Lower leg skin (tissue), 4 donors: ENCODE measurements around the gene SCD5. TPM values are rescaled to one million over a fixed set of nuclear protein-coding genes. Genes with fewer than 3 reads are reported as not detected.

Source experiments
- DNase-seq, 2 donors: peaks; one replicate each; pipeline ENCODE4 v3.0.0-alpha.2; 2019; ENCODE audit warnings: low spot score in 2 of 2
- H3K4me3 ChIP-seq: fragments of 200-600 bp; sonication (generic); 2 replicates; pipeline ENCODE4 v1.5.1; 2017; ENCODE audit warnings: mild to moderate bottlenecking, low read depth; ENCODE audit not compliant: poor library complexity, severe bottlenecking
- CTCF ChIP-seq, 3 donors: fragments of 450-650 bp; IDR thresholded peaks; one replicate each; pipeline ENCODE4 v1.5.1; 2016; ENCODE audit warnings: antibody characterized with exemption in 3 of 3, mild to moderate bottlenecking in 3 of 3, moderate library complexity in 2 of 3
- POLR2A ChIP-seq, 2 donors: fragments of 450-650 bp; IDR thresholded peaks; one replicate each; pipeline ENCODE4 v1.6.1; 2016 to 2017; ENCODE audit warnings: antibody characterized with exemption in 2 of 2, mild to moderate bottlenecking in 1 of 2, moderate library complexity in 1 of 2
- WGBS, 2 donors: methylation state at CpG; one replicate each; pipeline ENCODE4 v1.1.5; 2018; 5-methylcytosine and 5-hydroxymethylcytosine counted together
- intact Hi-C: fragments of 100-400 bp; cut with DNase I; formaldehyde crosslinking; loops from one replicate; pipeline ENCODE4 v1.15.0; 2023; ENCODE audit warnings: low total_unique reads
- total RNA-seq, 4 donors: library from RNA; depleted of rRNA; stranded (reverse); fragments of >200 nt; gene quantifications; one replicate each; pipeline ENCODE4 v1.1.0, GENCODE V29; 2016

The SCD5 gene
- total RNA-seq, 4 donors from 2014 or later, result 4.6 to 16.9 (median 11.6) TPM

- H3K4me3 ChIP-seq, result no peak overlapping the region
- 87 to 90% methylated on average over 5 of the region's 5 CpGs for WGBS, 2 donors
- intact Hi-C loops, result no loop called here
- DNase-seq, result no peak
- no peak for TF ChIP-seq CTCF (IDR thresholded peaks at IDR 0.05)
- TF ChIP-seq POLR2A (IDR thresholded peaks at IDR 0.05), result no peak
Measured at GRCh38 chr4:82666970-82667665, 131.5 kb downstream of the SCD5 start.

DNA sequence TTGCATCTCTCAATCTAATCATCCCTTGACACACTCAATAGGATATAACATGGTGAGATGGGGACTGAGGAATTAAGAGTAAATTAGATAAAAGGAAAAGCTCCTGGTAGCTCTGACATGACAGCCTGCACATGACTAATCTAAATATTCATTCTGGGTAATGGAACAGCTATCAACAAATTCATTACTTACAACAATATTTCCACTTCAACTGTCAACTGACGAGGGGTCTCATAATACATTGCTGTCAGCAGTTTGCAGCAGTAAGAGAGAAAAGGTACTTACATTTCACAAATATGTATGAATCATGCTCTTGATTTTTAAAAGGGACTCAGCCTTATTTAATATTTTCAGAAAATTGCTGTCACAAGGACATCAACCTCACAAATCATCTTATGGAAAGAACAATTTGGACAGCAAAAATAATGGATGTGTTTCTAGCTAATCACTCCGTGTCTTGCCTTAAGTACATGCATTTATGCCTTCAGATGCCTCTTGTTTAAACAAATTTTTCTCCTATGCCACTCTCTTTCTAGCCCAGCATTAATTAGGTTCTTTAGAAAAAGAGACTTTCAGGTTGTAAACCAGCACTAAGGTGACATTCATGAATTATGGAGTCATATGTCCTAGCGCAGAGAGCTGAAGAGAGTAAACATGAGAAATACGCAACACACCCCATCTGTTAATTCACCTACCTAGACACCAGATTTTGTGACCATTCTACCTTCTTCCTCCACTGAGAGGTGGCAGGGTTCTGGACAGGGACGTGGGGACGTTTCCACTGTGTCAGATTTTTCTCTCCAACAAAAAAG is 137.2 kb downstream of the SCD5 start:
- no peak for DNase-seq
- WGBS, 2 donors, result 92% methylated on average over 6 of the region's 6 CpGs
- TF ChIP-seq CTCF (IDR thresholded peaks at IDR 0.05), result no peak
- TF ChIP-seq POLR2A (IDR thresholded peaks at IDR 0.05), result no peak

GRCh38 chr4:82652062-82652461 is 146.5 kb downstream of the SCD5 start:
- DNase-seq, result no peak

More for the DNA sequence above, 137.2 kb downstream of the SCD5 start:
- intact Hi-C loops, result no loop called here
- no peak overlapping the region for H3K4me3 ChIP-seq

DNA sequence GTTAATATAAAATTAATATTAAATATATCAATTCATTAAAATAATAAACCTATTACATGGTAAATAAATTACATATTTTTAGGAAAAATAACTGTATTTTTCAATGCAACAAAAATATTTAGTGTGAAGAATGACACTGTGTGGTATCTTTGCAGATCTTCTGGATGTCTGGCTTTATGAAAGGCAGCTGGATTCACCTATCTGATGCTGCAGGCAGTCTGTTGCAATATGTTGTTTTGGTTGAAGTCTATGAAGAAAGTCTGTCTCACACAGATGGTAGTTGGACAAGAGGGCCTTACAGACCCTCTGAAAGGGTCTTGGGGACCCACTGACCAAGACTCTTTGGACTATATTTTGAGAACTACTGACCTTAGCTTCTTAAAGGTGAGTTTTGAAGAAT is 147.7 kb downstream of the SCD5 start:
- H3K4me3 ChIP-seq, result no peak overlapping the region
- intact Hi-C loops, result no loop called here
- no peak for DNase-seq
- TF ChIP-seq POLR2A (IDR thresholded peaks at IDR 0.05) (no peak), CTCF (IDR thresholded peaks at IDR 0.05) (no peak)

More at GRCh38 chr4:82652062-82652461, 146.5 kb downstream of the SCD5 start:
- 60 to 91% methylated on average over 3 of the region's 4 CpGs for WGBS, 2 donors
- intact Hi-C loops, result no loop called here
- TF ChIP-seq CTCF (IDR thresholded peaks at IDR 0.05) (no peak), POLR2A (IDR thresholded peaks at IDR 0.05) (no peak)
- H3K4me3 ChIP-seq, result no peak overlapping the region

DNA sequence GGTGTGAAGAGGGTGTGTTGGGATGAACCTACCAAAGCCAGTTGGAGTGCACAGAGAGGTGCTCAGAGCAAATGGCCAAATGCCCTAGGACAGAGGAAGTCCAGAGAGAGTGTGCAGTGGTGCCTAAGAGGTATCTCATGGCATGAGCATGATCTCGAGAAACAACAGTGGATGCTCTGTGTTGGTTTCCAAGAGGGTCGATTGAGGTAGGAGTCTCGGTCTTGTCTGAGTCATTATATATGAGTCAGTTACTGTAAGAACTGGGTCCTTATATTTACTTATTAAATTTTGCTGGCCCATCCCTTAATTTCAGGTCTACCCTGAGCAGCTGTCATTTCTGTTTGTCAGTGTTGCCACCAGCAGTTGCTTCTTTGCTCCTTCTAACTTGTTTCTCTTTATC is 150.2 kb downstream of the SCD5 start:
- no peak for DNase-seq
- no peak overlapping the region for H3K4me3 ChIP-seq
- intact Hi-C loops, result no loop called here
- TF ChIP-seq CTCF (IDR thresholded peaks at IDR 0.05), result no peak
- TF ChIP-seq POLR2A (IDR thresholded peaks at IDR 0.05), result no peak
- WGBS, 2 donors, result 60 to 64% methylated on average over 3 of the region's 3 CpGs
